ENCODE data around the gene BCR. TPM values are rescaled to one million over a fixed set of nuclear protein-coding genes. Genes with fewer than 3 reads are reported as not detected.

The BCR gene
- total and polyA plus RNA-seq, 2 of the 13 experiments (the other 11 are each of a cell fraction or from before 2014, with no cell fraction given): 19.9 to 33.6 TPM

- in situ Hi-C loops (cut with HindIII; ENCODE audit: extremely low pct_ligation_motif_present, low pct_unique_long_range_greater_than_20kb): no loop called here
- peaks cover 2 to 31% of the 10 kb centered on the region in 2 experiments; a peak in 3 of 5 replicates for H3K36me3 ChIP-seq (replicated peaks in 1 of 2; ENCODE audit: control insufficient read depth in 1 of 2, insufficient read depth in 2 of 2, low read length in 2 of 2)
- ATAC-seq: peak; percentile 33; the same call in 1 of the 3 replicates
These were observed 52.8 kb downstream of the BCR start for GRCh38 chr22:23233084-23233531.

More at GRCh38 chr22:23233084-23233531, 52.8 kb downstream of the BCR start:
- Histone ChIP-seq H3K27ac (ENCODE audit: extremely low read length, insufficient read depth, low read length) (no peak overlapping the region), H3K4me2 (ENCODE audit: low read depth, low read length) (no peak overlapping the region), H3K4me1 (ENCODE audit: insufficient read depth, low read length) (peaks cover 19% of the 10 kb centered on the region), H3K9me3 (ENCODE audit: low read length) (no peaks in the 10 kb centered on the region), H2AFZ (ENCODE audit: low read length) (no peak overlapping the region), H3K9ac (ENCODE audit: insufficient read depth, low read depth, low read length) (no peak overlapping the region), H4K20me1 (ENCODE audit: insufficient read depth, low read length) (0 out of 2 replicates have a peak, but pooled peaks cover 3% of the 10 kb centered on the region), H3K79me2 (ENCODE audit: insufficient read depth, low read length) (peaks cover 81% of the 10 kb centered on the region), H3K4me3 (replicated peaks in 1 of 3; ENCODE audit: insufficient read depth in 1 of 3, low read depth in 2 of 3, low read length in 3 of 3) (no peak overlapping the region), H3K27me3 (ENCODE audit: control insufficient read depth in 1 of 2, insufficient read depth in 2 of 2, low read length in 2 of 2) (no peaks in the 10 kb centered on the region)
- intact Hi-C loops (cut with micrococcal nuclease; ENCODE audit: unreplicated experiment): no loop called here
- 93% methylated on average over 5 of the region's 11 CpGs for WGBS (ENCODE audit: low lambda C conversion rate)
- DNase-seq (ENCODE audit: low spot score): no peak
- no peak for TF ChIP-seq ZNF7 (CRISPR knock-in tag; IDR thresholded peaks at IDR 0.05)
- no peak for TF ChIP-seq HHEX (CRISPR knock-in tag; IDR thresholded peaks at IDR 0.05)
- no peak for TF ChIP-seq NR1H2 (CRISPR knock-in tag; IDR thresholded peaks at IDR 0.05; ENCODE audit: borderline replicate concordance, low read depth)
- TF ChIP-seq ZNF33B (CRISPR knock-in tag; IDR thresholded peaks at IDR 0.05): no peak
- no peak for TF ChIP-seq ZBTB26 (CRISPR knock-in tag; IDR thresholded peaks at IDR 0.05; ENCODE audit: borderline replicate concordance)
- no peak for TF ChIP-seq HIC2 (CRISPR knock-in tag; IDR thresholded peaks at IDR 0.05; ENCODE audit: low read depth)
- no peak for TF ChIP-seq ARNTL (CRISPR knock-in tag; IDR thresholded peaks at IDR 0.05)
- TF ChIP-seq ARID2 (CRISPR knock-in tag; IDR thresholded peaks at IDR 0.05; ENCODE audit: borderline replicate concordance): no peak
- TF ChIP-seq ZNF512 (CRISPR knock-in tag; IDR thresholded peaks at IDR 0.05): no peak
- TF ChIP-seq BRD4 (CRISPR knock-in tag; IDR thresholded peaks at IDR 0.05): no peak
- ChIA-PET CTCF (ENCODE audit: low intra/inter-chr PET ratio, low total read pairs) (no interaction called here), POLR2A (no interaction called here)
- FAIRE-seq: no peak
- BruUV-seq (replicated peaks): no TSS peak
